RWPE2 (cell line): ENCODE data around the gene DUSP6.

ENCODE experiments used
- ATAC-seq: fragments of 200-7000 bp; cut with Tn5 transposase; 3 replicates; pipeline ENCODE4 v1.9.1; 2021; ENCODE audit warnings: low read depth
- DNase-seq: peaks from one replicate; pipeline ENCODE4 v3.0.0-alpha.2; 2020; ENCODE audit warnings: low spot score
- H3K27ac ChIP-seq: fragments of 450-650 bp; 2 replicates; pipeline ENCODE4 v1.5.1; 2017; ENCODE audit warnings: mild to moderate bottlenecking; ENCODE audit not compliant: poor library complexity, severe bottlenecking
- H3K27me3 ChIP-seq: fragments of 250-450 bp; sonication (Bioruptor Pico); 2 replicates; pipeline ENCODE4 v1.5.1; 2021; ENCODE audit warnings: mild to moderate bottlenecking, moderate library complexity; ENCODE audit not compliant: insufficient read depth, poor library complexity, severe bottlenecking
- H3K36me3 ChIP-seq: fragments of 250-450 bp; sonication (Bioruptor Pico); 2 replicates; pipeline ENCODE4 v1.5.1; 2020; ENCODE audit warnings: low read depth, mild to moderate bottlenecking, moderate library complexity
- H3K4me1 ChIP-seq: fragments of 250-450 bp; sonication (Bioruptor Pico); 2 replicates; pipeline ENCODE4 v1.5.1; 2021; ENCODE audit warnings: mild to moderate bottlenecking, moderate library complexity; ENCODE audit not compliant: insufficient read depth, poor library complexity, severe bottlenecking
- H3K4me3 ChIP-seq: fragments of 250-450 bp; sonication (Bioruptor Pico); 2 replicates; pipeline ENCODE4 v1.5.1; 2021; ENCODE audit warnings: mild to moderate bottlenecking, moderate library complexity; ENCODE audit not compliant: severe bottlenecking
- H3K9me3 ChIP-seq: fragments of 250-450 bp; sonication (Bioruptor Pico); 2 replicates; pipeline ENCODE4 v1.5.1; 2021; ENCODE audit warnings: mild to moderate bottlenecking, moderate library complexity; ENCODE audit not compliant: severe bottlenecking
- CTCF ChIP-seq: fragments of 450-650 bp; IDR thresholded peaks from one replicate; pipeline ENCODE4 v1.5.1; 2017; ENCODE audit warnings: mild to moderate bottlenecking, moderate library complexity; ENCODE audit not compliant: poor library complexity, severe bottlenecking

DUSP6 gene

GRCh38 chr12:89327486-89328094, 24.7 kb downstream of the DUSP6 start:
- DNase-seq = no peak
- H3K27ac ChIP-seq = no peak overlapping the region
- no peaks in the 10 kb centered on the region for H3K27me3 ChIP-seq
- H3K36me3 ChIP-seq = no peaks in the 10 kb centered on the region
- H3K4me3 ChIP-seq = no peak overlapping the region
- peaks cover 10% of the 10 kb centered on the region for H3K9me3 ChIP-seq
- TF ChIP-seq CTCF = no peak
- no peaks in the 10 kb centered on the region for H3K4me1 ChIP-seq
- ATAC-seq = no peak

- TF ChIP-seq CTCF = no peak
- no peaks in the 10 kb centered on the region for H3K36me3 ChIP-seq
- ATAC-seq (no peak), DNase-seq (no peak)
- no peak overlapping the region for H3K4me3 ChIP-seq
- no peaks in the 10 kb centered on the region for H3K27me3 ChIP-seq
- H3K9me3 ChIP-seq = peaks cover 10% of the 10 kb centered on the region
- no peaks in the 10 kb centered on the region for H3K4me1 ChIP-seq
- no peak overlapping the region for H3K27ac ChIP-seq
Observed at GRCh38 chr12:89326239-89327040, 25.9 kb downstream of the DUSP6 start.

- no peaks in the 10 kb centered on the region for H3K27me3 ChIP-seq
- DNase-seq = no peak
- H3K36me3 ChIP-seq = no peaks in the 10 kb centered on the region
- no peak overlapping the region for H3K4me3 ChIP-seq
- H3K4me1 ChIP-seq = no peaks in the 10 kb centered on the region
- no peak for ATAC-seq
- peaks cover 3% of the 10 kb centered on the region for H3K9me3 ChIP-seq
- H3K27ac ChIP-seq = no peak overlapping the region
- TF ChIP-seq CTCF = no peak
Observed at GRCh38 chr12:89325495-89325894, 26.8 kb downstream of the DUSP6 start.

- H3K36me3 ChIP-seq = no peaks in the 10 kb centered on the region
- no peaks in the 10 kb centered on the region for H3K27me3 ChIP-seq
- ATAC-seq = no peak
- no peak for TF ChIP-seq CTCF
- no peak for DNase-seq
- peaks cover 2% of the 10 kb centered on the region for H3K4me1 ChIP-seq
- no peak overlapping the region for H3K4me3 ChIP-seq
- no peaks in the 10 kb centered on the region for H3K9me3 ChIP-seq
- no peak overlapping the region for H3K27ac ChIP-seq
Observed at GRCh38 chr12:89324437-89324836, 27.9 kb downstream of the DUSP6 start.
